ENCODE data around the gene WBP11. TPM values are rescaled to one million over a fixed set of nuclear protein-coding genes. Genes with fewer than 3 reads are reported as not detected.

WBP11 gene
- total and polyA plus RNA-seq, 9 of the 15 experiments (the other 6 are each of a cell fraction or from before 2014, with no cell fraction given): 7.7 to 60.8 (median 24.6) TPM

DNA sequence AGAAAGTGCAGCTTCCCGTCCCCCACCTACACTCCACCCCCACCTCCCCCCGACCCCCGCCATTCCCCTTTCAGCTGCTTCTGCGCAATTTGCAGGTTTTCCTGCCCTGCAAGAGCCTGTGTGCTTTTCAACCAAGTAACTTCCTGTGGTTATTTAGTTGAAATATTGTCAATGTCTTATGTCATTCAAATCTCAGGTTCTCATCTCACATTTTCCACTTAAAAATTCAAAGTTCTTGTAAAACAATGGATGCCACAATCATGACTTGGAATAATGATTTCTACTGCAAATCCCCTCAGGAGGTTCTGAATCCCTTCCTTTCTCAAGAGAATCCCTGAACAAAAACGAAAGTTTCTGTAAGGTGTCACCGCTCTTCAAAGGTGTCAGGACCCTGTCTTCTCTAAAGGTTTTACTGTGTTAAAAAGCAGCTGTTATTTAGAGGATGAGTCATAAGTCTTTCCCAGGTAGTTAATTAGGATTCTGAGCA, 31.6 kb downstream of the WBP11 start (continued):
- TF ChIP-seq ZMIZ1 (IDR thresholded peaks at IDR 0.05; ENCODE audit: low read depth in 2 of 2, low read length in 2 of 2): no peak
- no peak for TF ChIP-seq ZBTB40 (IDR thresholded peaks at IDR 0.05)
- no peak for TF ChIP-seq ZBTB40 (CRISPR knock-in tag; IDR thresholded peaks at IDR 0.05)
- TF ChIP-seq MAFF (IDR thresholded peaks at IDR 0.05; ENCODE audit: low read length): no peak
- no peak for TF ChIP-seq ZNF354B (CRISPR knock-in tag; IDR thresholded peaks at IDR 0.05)
- TF ChIP-seq KDM5B (IDR thresholded peaks at IDR 0.05; ENCODE audit: insufficient replicate concordance, low read depth, low read length): no peak
- no peak for TF ChIP-seq JUNB (CRISPR knock-in tag; conservative IDR thresholded peaks at IDR 0.05)
